GM21390 (cell line): ENCODE measurements around the gene C1D.
"Not testable (repeated sequence)": the region's sequence is repeated elsewhere in the genome, so short reads cannot be mapped to it uniquely, and the experiment has no call there.

Experiments used
- ATAC-seq: cut with Tn5 transposase; IDR thresholded peaks from one replicate; pipeline ENCODE4 v1.9.1; 2021; ENCODE audit not compliant: unreplicated experiment

The C1D gene

GRCh38 chr2:68062680-68063387, at the start of gene C1D:
Gene C1D (minus strand): TSS chr2:68063004. CDS start chr2:68047310, 15,694 bp downstream.
- peak; percentile 96 for ATAC-seq

- peak; percentile 83 for ATAC-seq
Observed at GRCh38 chr2:68110102-68110501, 47.3 kb upstream of the C1D start.

- no peak for ATAC-seq
Observed at GRCh38 chr2:68108120-68108519, 45.3 kb upstream of the C1D start.

- ATAC-seq: no peak
Observed at GRCh38 chr2:68107475-68107874, 44.7 kb upstream of the C1D start.

GRCh38 chr2:68104111-68104835, 41.5 kb upstream of the C1D start:
- ATAC-seq: no peak

- no peak for ATAC-seq
Observed at GRCh38 chr2:68103709-68104055, 40.9 kb upstream of the C1D start.

- ATAC-seq: no peak
Observed at GRCh38 chr2:68103030-68103708, 40.4 kb upstream of the C1D start.

GRCh38 chr2:68100189-68100588, 37.4 kb upstream of the C1D start:
- no peak for ATAC-seq

- ATAC-seq: no peak
Observed at GRCh38 chr2:68099260-68099659, 36.5 kb upstream of the C1D start.

- ATAC-seq: no peak
Observed at GRCh38 chr2:68098291-68098797, 35.5 kb upstream of the C1D start.

- no peak for ATAC-seq
Observed at GRCh38 chr2:68094111-68094510, 31.3 kb upstream of the C1D start.

- ATAC-seq: no peak
Observed at GRCh38 chr2:68093634-68094033, 30.8 kb upstream of the C1D start.

- ATAC-seq: no peak
Observed at GRCh38 chr2:68091439-68092034, 28.7 kb upstream of the C1D start.

GRCh38 chr2:68089961-68090360, 27.2 kb upstream of the C1D start:
- ATAC-seq: no peak

- no peak for ATAC-seq
Observed at GRCh38 chr2:68088940-68089339, 26.1 kb upstream of the C1D start.

- ATAC-seq: no peak
Observed at GRCh38 chr2:68086166-68086565, 23.4 kb upstream of the C1D start.

GRCh38 chr2:68083346-68083745, 20.5 kb upstream of the C1D start:
- ATAC-seq: no peak

- ATAC-seq: no peak
Observed at GRCh38 chr2:68074050-68074449, 11.2 kb upstream of the C1D start.

GRCh38 chr2:68063797-68064646, 1.2 kb upstream of the C1D start:
- not testable (repeated sequence) for ATAC-seq

GRCh38 chr2:68060652-68061051, 2.2 kb downstream of the C1D start:
- no peak for ATAC-seq
